Endothelial cell of umbilical vein (primary cell): ENCODE results near the gene POU3F1. TPM values are rescaled to one million over a fixed set of nuclear protein-coding genes. Genes with fewer than 3 reads are reported as not detected.

ENCODE experiments used
- BruUV-seq: library from RNA; stranded (reverse); fragments of 400-500 nt; replicated peaks from 2 replicates; lab custom pipeline; 2021; lab: Mats Ljungman, UMichigan
- CTCF ChIA-PET: fragments of 300-600, 350-600 bp; sonication (Branson Sonifier 250); formaldehyde crosslinking; loops from one replicate; lab custom pipeline; 2021; ENCODE audit warnings: antibody characterized with exemption, inconsistent platforms; lab: Charles Lee
- POLR2A ChIA-PET: fragments of 300-600, 350-600 bp; sonication (Branson Sonifier 250); formaldehyde crosslinking; loops from one replicate; lab custom pipeline; 2021; ENCODE audit warnings: antibody characterized with exemption, inconsistent platforms; lab: Charles Lee
- DNase-seq: peaks from one replicate; pipeline ENCODE4 v3.0.0-alpha.2; 2011; ENCODE audit warnings: low read depth, low spot score
- FAIRE-seq: peaks from 2 replicates; lab custom pipeline; 2011; peaks lifted over from hg19 to GRCh38; lab: Jason Lieb, UNC
- H2AFZ ChIP-seq: 2 replicates; pipeline ENCODE4 v1.6.0; 2012; ENCODE audit warnings: low read depth, low read length, control low read depth, inconsistent platforms
- H3K27ac ChIP-seq: 2 replicates; pipeline ENCODE4 v1.5.1; 2011; ENCODE audit warnings: low read depth, mild to moderate bottlenecking, control low read depth, low read length, moderate library complexity; ENCODE audit not compliant: insufficient read depth
- H3K27me3 ChIP-seq, 2 experiments: 2 replicates each; pipeline versions ENCODE4 v1.6.0 to v1.6.1; 2011; ENCODE audit warnings: low read length in 2 of 2, mixed read lengths in 1 of 2; ENCODE audit not compliant: control insufficient read depth in 2 of 2, insufficient read depth in 2 of 2
- H3K36me3 ChIP-seq, 2 experiments: 2 replicates in 1 of 2; 3 replicates in 1 of 2; pipeline ENCODE4 v1.5.1; 2011; ENCODE audit warnings: low read length in 2 of 2, mild to moderate bottlenecking in 1 of 2, moderate library complexity in 1 of 2; ENCODE audit not compliant: control insufficient read depth in 2 of 2, insufficient read depth in 2 of 2; ENCODE audit errors: extremely low read depth in 1 of 2
- H3K4me1 ChIP-seq: 3 replicates; pipeline ENCODE4 v1.5.1; 2011; ENCODE audit warnings: mild to moderate bottlenecking, low read length; ENCODE audit not compliant: control insufficient read depth, insufficient read depth; ENCODE audit errors: extremely low read depth
- H3K4me2 ChIP-seq: 2 replicates; pipeline ENCODE4 v1.6.1; 2011; ENCODE audit warnings: low read length, control low read depth, mixed read lengths; ENCODE audit not compliant: insufficient read depth
- H3K4me3 ChIP-seq, 3 experiments: fragments of 200-600 bp in 1 of 3; sonication (generic), shearing (Covaris generic) in 1 of 3; replicated peaks in 1 of 3; 2 replicates each; pipeline ENCODE4 v1.5.1; 2011 to 2016; ENCODE audit warnings: control low read depth in 3 of 3, low read length in 3 of 3, mild to moderate bottlenecking in 2 of 3, inconsistent platforms in 1 of 3, low read depth in 1 of 3, moderate library complexity in 1 of 3; ENCODE audit not compliant: insufficient read depth in 1 of 3
- H3K79me2 ChIP-seq: 2 replicates; pipeline ENCODE4 v1.6.0; 2012; ENCODE audit warnings: low read length, inconsistent platforms; ENCODE audit not compliant: control insufficient read depth, insufficient read depth
- H3K9ac ChIP-seq: replicated peaks from 2 replicates; pipeline ENCODE3; 2011; ENCODE audit warnings: low read length, control low read depth; ENCODE audit not compliant: insufficient read depth; ENCODE audit errors: extremely low read depth
- H3K9me1 ChIP-seq: replicated peaks from 3 replicates; pipeline ENCODE4 v1.6.0; 2011; ENCODE audit warnings: mild to moderate bottlenecking, low read length; ENCODE audit not compliant: control insufficient read depth, insufficient read depth; ENCODE audit errors: extremely low read depth
- H3K9me3 ChIP-seq: replicated peaks from 2 replicates; pipeline ENCODE4 v1.5.1; 2012; ENCODE audit warnings: low read length, inconsistent platforms; ENCODE audit not compliant: control insufficient read depth, insufficient read depth
- H4K20me1 ChIP-seq: replicated peaks from 2 replicates; pipeline ENCODE3; 2011; ENCODE audit warnings: mild to moderate bottlenecking, low read length; ENCODE audit not compliant: control insufficient read depth, insufficient read depth; ENCODE audit errors: extremely low read depth
- EZH2 ChIP-seq: IDR thresholded peaks from 2 replicates; pipeline ENCODE4 v1.6.1; 2012; ENCODE audit warnings: borderline replicate concordance, low read depth, mild to moderate bottlenecking, moderate library complexity, low read length, inconsistent platforms; ENCODE audit not compliant: severe bottlenecking
- FOS ChIP-seq: IDR thresholded peaks from 2 replicates; pipeline ENCODE4 v1.6.1; 2011; ENCODE audit warnings: mild to moderate bottlenecking, low read length, moderate library complexity, borderline replicate concordance; ENCODE audit not compliant: insufficient read depth
- GATA2 ChIP-seq: IDR thresholded peaks from 2 replicates; pipeline ENCODE4 v1.7.0; 2011; ENCODE audit warnings: low read depth, mild to moderate bottlenecking, moderate library complexity, mixed read lengths, low read length; ENCODE audit not compliant: insufficient read length, insufficient read depth
- JUN ChIP-seq: IDR thresholded peaks from 2 replicates; pipeline ENCODE4 v1.6.1; 2011; ENCODE audit warnings: borderline replicate concordance, low read depth; ENCODE audit not compliant: insufficient read length, insufficient read depth
- MYC ChIP-seq: IDR thresholded peaks from one replicate; pipeline ENCODE4 v1.6.1; 2011; ENCODE audit warnings: mild to moderate bottlenecking, low read depth, low read length
- POLR2A ChIP-seq: IDR thresholded peaks from 2 replicates; pipeline ENCODE4 v1.6.1; 2012; ENCODE audit warnings: low read depth, mild to moderate bottlenecking, control low read depth, low read length
- POLR2AphosphoS5 ChIP-seq: IDR thresholded peaks from 2 replicates; pipeline ENCODE4 v1.6.1; 2012; ENCODE audit warnings: low read depth, mild to moderate bottlenecking, control low read depth, low read length, moderate library complexity; ENCODE audit not compliant: insufficient read depth
- dilution Hi-C: fragments of 300-500 bp; cut with MboI; formaldehyde crosslinking; loops from one replicate; pipeline ENCODE4 v1.15.0; 2019; ENCODE audit warnings: low sequenced_read_pairs; ENCODE audit not compliant: extremely low pct_ligation_motif_present
- intact Hi-C: fragments of 100-400 bp; cut with micrococcal nuclease; formaldehyde crosslinking; loops from one replicate; pipeline ENCODE4 v1.10.0; 2022
- polyA plus RNA-seq, 4 experiments: library from polyadenylated mRNA; depleted of rRNA in 3 of 4; stranded (reverse) in 3 of 4; unstranded in 1 of 4; fragments of >200 nt; gene quantifications; 2 replicates each; pipeline versions ENCODE4 v1.2.1 to v1.2.3, GENCODE V29; 2011 to 2012; ENCODE audit warnings: missing spikeins in 1 of 4
- total RNA-seq: library from RNA; stranded (reverse); gene quantifications from 2 replicates; pipeline ENCODE4 v1.2.3, GENCODE V29; 2021
- TF ChIP-seq, protein P1 (sequence below): IDR thresholded peaks from 2 replicates; pipeline ENCODE4 v1.6.1; 2011; ENCODE audit not compliant: insufficient read depth, insufficient read length
- TF ChIP-seq, protein P2 (sequence below), 2 donors: IDR thresholded peaks; 1 replicate in 1 of 2; 2 replicates in 1 of 2; pipeline ENCODE4 v1.5.1; 2011; ENCODE audit warnings: low read length in 2 of 2, mild to moderate bottlenecking in 2 of 2, moderate library complexity in 2 of 2, control low read depth in 1 of 2, inconsistent platforms in 1 of 2, low read depth in 1 of 2; ENCODE audit not compliant: insufficient read depth in 1 of 2; ENCODE audit errors: extremely low read depth in 1 of 2

Gene POU3F1
- total and polyA plus RNA-seq, 2 donors (not counting 3 experiments of a cell fraction or from before 2014, with no cell fraction given): not detected

DNA sequence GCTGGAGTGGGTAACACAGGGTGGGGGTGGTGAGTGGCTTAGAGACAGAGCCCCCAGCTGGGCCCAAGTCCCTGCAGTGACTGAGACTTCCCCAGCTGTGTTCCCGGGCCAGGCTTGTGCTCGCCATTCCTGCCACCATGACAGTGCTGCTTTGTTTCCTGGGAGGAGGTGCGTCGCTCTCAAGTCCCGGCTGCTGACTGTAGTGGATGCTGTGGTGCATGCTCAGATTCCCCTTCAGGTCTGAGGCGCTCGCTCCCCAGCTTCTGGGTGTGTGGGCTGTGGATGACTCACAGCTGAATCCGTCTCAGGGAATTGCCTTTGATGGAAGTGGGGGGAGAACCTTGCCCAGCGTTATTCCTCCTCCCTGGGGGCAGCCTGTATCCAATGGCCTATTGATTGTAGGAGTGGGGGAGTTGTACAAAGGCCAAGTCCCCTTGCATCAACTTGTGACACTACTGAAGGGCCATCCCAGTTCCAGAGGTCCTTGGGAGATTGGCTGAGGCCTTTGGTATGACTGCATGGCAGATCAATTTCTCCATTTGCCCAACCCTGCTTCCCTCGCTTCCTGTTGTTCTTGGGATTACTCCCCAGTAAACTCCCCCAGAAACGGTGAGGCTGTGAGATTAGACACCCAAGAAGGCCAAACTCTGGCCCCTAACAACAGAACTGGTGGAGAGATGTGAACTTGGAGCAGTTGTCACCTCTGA lies 17.8 kb upstream of the POU3F1 start:
- no peak overlapping the region for H3K9ac ChIP-seq
- H3K4me2 ChIP-seq: no peak overlapping the region
- ChIA-PET POLR2A (no interaction called here), CTCF (interaction anchor here (0.6 to 1.3 kb wide), 2 partner anchors 16 to 416 kb away, joined by 3 read pairs; no protein-coding TSS in a partner anchor)
- peaks cover 7 to 8% of the 10 kb centered on the region in 2 experiments for H3K27me3 ChIP-seq
- DNase-seq (no peak), FAIRE-seq (no peak)
- H3K9me3 ChIP-seq: no peaks in the 10 kb centered on the region
- H3K4me3 ChIP-seq: no peak overlapping the region
- H2AFZ ChIP-seq: no peak overlapping the region
- H3K79me2 ChIP-seq: no peaks in the 10 kb centered on the region
- BruUV-seq: no TSS peak
- H3K9me1 ChIP-seq: no peaks in the 10 kb centered on the region
- H3K36me3 ChIP-seq: no peaks in the 10 kb centered on the region
- no peak for TF ChIP-seq POLR2AphosphoS5
- intact Hi-C loops: no loop called here
- no peak overlapping the region for H3K27ac ChIP-seq
- dilution Hi-C loops: no loop called here
- no peaks in the 10 kb centered on the region for H4K20me1 ChIP-seq
- H3K4me1 ChIP-seq: no peaks in the 10 kb centered on the region

DNA sequence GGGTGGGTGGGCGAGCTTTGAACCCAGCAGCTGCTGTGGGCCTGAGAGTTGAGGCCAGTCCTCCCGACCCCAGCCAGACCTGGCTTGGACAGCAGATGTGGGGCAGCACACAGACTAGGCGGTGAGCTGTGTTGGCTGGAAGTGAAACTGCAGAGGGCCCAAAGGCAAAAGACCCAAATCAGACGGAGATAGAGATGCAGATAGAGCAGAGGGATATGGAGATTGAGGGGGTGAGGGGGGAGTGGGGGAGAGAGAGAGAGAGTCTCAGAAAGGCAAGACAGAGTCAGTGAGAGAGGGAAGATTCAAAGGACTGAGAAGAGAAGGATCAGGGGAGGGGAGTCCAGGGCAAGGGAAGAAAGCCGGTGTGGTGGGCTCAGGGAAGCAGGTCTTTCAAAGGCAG lies 17.0 kb upstream of the POU3F1 start:
- H3K36me3 ChIP-seq: no peaks in the 10 kb centered on the region
- POLR2A ChIA-PET: no interaction called here
- H3K9ac ChIP-seq: no peak overlapping the region
- intact Hi-C loops (no loop called here), dilution Hi-C loops (no loop called here)
- no peaks in the 10 kb centered on the region for H4K20me1 ChIP-seq
- H3K27me3 ChIP-seq: peaks cover 7 to 8% of the 10 kb centered on the region in 2 experiments
- FAIRE-seq (no peak), DNase-seq (no peak)
- no peak overlapping the region for H3K4me2 ChIP-seq
- H3K9me1 ChIP-seq: no peaks in the 10 kb centered on the region
- no peak overlapping the region for H3K27ac ChIP-seq
- H3K9me3 ChIP-seq: no peaks in the 10 kb centered on the region
- TF ChIP-seq EZH2: no peak
- TF ChIP-seq MYC: no peak
- TF ChIP-seq, protein P1, sequence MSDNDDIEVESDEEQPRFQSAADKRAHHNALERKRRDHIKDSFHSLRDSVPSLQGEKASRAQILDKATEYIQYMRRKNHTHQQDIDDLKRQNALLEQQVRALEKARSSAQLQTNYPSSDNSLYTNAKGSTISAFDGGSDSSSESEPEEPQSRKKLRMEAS: no peak
- TF ChIP-seq POLR2AphosphoS5: no peak
- TF ChIP-seq JUN: no peak
- TF ChIP-seq GATA2: no peak
- TF ChIP-seq, protein P2, sequence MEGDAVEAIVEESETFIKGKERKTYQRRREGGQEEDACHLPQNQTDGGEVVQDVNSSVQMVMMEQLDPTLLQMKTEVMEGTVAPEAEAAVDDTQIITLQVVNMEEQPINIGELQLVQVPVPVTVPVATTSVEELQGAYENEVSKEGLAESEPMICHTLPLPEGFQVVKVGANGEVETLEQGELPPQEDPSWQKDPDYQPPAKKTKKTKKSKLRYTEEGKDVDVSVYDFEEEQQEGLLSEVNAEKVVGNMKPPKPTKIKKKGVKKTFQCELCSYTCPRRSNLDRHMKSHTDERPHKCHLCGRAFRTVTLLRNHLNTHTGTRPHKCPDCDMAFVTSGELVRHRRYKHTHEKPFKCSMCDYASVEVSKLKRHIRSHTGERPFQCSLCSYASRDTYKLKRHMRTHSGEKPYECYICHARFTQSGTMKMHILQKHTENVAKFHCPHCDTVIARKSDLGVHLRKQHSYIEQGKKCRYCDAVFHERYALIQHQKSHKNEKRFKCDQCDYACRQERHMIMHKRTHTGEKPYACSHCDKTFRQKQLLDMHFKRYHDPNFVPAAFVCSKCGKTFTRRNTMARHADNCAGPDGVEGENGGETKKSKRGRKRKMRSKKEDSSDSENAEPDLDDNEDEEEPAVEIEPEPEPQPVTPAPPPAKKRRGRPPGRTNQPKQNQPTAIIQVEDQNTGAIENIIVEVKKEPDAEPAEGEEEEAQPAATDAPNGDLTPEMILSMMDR (IDR thresholded peaks at IDR 0.05; ENCODE audit: extremely low read depth in 1 of 2, insufficient read depth in 1 of 2, low read depth in 1 of 2, low read length in 2 of 2): no peak
- TF ChIP-seq FOS: no peak
- TF ChIP-seq POLR2A: no peak
- H3K4me1 ChIP-seq: no peaks in the 10 kb centered on the region
- CTCF ChIA-PET: interaction anchor here (0.7 to 1.7 kb wide), 3 partner anchors 8 to 274 kb away, joined by 3 to 10 read pairs (median 3); no protein-coding TSS in a partner anchor
- no peaks in the 10 kb centered on the region for H3K79me2 ChIP-seq
- BruUV-seq: no TSS peak
- no peak overlapping the region for H3K4me3 ChIP-seq
- H2AFZ ChIP-seq: no peak overlapping the region
